UCSD-AML1 (cell line): ENCODE data around the gene ANKS3.

Experiments
- DNase-seq: peaks from one replicate; lab custom pipeline; 2025; ENCODE audit not compliant: unreplicated experiment; lab: John Stamatoyannopoulos, UW

Gene ANKS3

DNA sequence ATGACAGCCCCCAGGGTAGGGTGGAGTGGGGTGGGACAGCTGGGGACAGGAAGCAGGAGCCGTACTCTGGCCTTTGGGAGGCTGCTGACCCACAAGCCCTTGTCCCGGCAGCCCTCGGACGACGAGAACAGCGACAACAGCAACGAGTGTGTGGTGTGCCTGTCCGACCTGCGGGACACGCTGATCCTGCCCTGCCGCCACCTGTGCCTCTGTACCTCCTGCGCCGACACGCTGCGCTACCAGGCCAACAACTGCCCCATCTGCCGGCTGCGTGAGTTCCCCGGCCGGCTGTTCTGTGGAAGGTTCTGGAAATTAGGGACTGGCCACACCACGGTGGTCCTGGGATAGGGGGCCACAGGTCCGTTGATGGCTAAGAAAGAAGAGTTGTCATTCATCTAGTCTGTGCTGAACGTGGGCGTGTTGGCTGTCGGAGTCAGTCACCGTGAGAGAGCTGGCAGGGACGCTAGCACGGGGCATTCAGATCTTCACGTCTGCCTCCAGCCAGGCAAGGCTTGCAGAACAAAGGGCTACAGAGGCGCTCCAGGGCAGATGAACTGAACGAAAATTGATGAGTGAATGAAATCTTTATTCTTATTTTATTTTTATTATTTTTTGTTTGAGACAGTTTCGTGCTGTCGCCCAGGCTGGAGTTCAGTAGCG lies 60.6 kb downstream of the ANKS3 start:
- DNase-seq = no peak

DNA sequence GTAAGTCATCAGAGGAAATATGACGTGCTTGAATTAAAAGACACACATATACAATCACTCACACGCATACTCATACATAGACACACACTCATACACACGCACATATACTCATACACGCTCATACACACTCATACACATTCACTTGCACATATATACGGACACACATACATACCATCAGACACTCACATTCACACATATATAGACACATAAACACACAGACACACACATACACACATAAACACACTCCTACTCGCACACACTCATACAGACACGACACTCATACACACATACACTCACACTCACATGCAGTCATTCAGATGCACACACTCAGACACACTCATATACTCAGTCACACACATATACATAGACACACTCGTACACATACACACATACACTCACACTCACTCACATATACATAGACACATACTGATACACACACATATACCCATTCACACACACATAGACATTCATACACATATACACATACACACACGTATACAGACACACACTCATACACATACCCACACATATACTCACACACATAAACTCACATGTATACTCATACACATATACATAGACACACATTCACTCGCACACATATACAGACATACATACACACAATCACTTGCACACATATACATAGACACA lies 65.6 kb downstream of the ANKS3 start:
- DNase-seq = no peak

DNA sequence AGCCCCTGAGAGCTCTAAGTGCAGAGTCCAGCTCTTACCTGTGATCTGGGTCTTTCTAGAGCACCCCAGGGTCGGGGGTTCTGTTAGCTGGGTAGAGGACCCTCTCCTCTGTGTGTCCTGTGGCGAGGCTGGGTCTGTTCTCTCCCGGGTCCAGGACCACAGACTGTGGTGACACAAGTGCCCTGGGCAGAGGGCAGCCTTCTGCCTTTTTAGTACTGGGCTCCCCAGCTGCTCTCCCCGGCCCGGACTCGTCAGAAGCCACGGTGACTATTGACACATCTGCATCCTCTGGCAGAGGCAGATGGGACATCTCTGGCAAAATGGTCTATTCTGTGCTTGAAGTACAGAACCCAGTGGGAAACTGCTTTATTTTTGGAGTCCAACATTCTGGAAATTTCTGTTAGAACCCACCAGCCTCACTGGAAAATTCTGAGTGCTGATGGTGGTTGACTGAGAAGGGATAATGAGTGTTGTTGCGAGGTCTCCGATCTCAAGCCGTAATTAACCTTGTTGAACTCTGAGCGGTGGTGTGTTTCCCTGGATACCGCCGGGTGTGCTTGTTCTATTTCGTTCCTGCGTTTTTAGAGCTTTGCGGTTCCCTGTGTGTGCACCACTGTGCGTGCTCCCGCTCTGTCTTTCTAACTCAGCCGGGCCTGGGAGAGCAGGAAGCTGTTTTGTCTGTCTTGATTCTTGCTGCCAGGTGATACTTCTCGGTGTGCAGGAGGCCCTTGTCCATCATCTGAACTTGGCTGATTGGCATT lies 66.7 kb downstream of the ANKS3 start:
- no peak for DNase-seq

DNA sequence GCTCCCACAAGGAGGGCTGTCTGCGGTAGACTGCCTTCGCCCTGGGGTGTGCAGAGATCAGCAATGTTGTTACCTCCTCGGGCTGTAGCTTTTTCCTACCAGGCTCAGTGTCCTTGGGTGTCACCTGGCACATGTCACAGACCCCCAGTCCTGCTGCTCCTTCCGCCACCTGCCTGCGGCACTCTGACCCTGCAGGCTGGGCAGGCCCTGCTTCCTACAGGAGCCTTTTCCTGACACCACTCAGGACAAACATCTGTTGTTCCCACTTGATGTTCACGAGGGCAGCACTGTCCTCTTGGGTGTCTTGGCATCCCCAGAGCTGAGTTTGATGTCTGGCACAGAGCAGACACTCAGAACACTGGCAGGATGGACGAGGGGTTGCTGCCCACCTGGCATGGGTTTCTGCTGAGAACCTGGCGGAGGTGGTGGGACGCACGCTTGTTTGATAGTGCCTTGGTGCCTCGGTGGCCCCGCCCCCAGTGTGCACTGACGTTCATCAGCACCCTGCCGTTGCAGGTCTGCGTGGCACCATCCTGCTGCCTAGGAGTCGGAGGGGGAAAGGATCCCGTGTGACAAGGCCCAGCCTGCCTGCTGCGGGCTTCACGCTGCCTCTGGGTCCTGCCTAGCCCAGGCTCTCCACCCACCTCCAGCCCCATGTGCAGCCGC lies 67.4 kb downstream of the ANKS3 start:
- no peak for DNase-seq

DNA sequence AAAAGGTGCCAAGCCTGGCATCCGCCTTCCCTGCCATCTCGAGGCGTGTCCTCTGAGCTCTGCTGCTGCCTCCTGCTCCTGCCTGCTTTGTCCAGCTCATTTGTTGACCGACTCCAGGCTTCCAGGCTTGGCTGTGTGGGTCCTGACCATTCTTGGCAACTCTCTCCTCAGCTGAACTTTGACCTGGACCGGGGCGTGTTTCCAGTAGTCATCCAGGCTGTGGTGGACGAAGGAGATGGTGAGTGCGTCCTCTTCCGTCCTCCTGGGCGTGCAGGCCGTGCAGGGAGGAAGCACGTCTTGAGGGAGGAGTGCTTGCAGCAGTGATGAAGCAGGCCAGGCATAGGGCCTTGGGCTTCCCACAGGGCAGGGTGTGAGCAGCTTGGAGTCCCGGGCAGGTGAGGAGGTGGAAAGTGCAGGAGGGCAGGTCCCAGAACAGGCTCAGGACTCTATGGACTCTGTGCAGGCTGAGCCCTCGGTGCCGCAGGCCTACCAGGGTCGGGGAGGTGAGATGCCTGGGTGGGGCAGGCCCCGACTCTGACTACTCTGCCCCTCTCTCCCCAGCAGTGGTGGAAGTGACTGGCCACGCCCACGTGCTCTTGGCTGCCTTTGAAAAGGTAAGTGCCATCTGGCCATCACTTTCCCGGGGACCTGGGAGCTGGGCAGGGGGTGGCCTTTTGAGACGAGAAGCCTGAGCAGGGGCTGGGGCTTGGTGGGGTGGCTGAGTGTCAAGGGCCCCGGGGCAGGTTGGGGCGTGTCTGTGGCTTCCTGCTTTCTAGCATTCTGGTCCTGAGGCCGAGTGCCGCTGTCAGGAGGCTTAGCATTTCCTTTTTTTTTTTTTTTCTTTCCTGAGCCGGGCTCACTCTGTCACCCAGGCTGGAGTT lies 69.3 kb downstream of the ANKS3 start:
- DNase-seq = peak; percentile 84

DNA sequence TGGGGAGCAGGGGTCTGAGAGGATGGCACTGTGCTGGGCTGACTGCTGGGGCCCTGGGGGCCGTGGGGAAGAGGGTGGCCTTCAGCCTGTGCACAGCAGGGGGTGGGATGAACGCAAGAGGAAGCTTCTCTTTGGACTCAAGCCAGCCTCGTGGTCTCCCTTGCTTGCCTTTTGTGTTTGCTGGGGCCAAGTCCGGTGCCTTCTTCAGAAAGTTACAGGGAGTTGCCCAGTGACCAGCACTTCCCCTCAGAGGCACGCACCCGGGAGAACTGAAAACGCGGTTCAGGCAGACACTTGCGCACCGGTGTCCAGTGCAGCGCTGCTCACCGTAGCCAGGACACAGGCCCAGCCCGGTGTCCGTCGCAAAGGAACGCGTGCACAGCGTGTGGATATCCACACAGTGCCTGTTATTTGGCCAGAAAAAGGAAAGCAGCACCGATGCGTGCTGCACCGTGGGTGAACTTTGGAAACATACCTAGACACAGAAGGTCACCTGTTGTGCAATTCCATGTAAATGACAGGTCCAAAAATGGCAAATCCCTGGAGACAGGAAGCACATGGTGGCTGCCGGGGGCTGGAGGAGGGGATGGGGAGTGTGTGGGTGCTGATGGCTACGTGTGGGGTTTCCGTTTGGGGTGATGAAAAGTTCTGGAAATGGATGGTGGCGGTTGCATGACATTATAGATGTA lies 70.2 kb downstream of the ANKS3 start:
- peak; percentile 79 for DNase-seq

DNA sequence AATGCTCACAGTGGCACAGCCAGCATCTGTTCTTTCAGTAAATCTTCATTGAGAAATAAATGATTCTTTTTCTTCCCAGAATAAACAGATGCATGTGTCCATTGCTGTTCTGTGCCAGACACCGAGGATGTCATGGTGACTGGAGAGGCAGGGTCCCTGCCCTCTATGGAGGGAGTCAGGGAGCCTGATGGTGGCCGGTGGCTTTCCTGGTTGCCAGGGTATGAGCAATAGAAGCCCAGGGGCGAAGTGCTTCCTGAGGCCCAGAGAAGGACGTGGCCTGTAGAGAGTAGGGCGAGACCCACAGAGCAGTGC lies 70.7 kb downstream of the ANKS3 start:
- DNase-seq = no peak

DNA sequence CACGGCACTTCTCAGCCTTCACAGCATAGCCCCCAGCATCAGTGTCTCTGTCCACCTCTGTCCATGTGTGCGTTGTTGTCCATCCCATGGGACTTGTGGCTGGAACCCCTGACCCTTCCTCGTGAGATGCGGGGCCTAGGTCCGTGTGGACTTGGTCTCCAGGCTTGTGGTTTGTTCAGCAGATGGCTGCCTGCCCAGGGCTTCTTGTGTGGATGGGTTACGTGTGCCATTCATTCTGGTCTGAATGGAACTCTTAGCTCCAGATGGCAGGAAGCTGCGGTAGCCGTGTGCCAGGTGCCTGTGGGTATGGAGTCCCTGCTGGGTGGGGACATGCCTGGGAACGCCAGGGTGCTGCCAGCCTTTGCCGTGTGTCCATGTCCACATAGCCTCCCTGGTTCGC lies 72.4 kb downstream of the ANKS3 start:
- no peak for DNase-seq

DNA sequence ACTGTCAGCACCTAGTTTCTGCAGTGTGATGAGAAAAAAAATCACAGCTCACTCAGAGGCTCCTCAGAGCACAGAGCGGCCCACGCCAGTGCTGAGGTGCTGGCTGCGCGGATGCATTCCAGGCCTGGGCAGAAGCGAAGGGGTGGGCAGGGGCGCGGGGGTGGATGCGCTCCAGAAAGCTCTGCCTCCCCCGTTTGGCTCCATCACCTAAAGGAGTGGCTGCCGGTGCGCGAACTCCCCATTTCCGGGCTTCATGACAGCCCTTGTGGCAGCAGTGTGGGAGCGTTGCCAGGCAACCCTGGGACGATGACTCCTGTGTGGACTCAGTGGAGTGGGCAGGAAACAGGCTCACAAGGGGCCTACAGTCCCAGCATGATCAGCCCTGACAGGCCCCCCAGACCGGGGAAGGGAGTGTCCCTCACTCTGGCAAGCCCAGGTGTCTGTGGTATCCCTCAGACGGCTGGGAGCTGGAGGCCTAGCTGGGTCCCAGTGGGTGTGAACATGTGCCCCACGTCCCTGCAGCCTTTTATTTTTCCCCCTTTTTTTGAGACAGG lies 73.5 kb downstream of the ANKS3 start:
- peak; percentile 66 for DNase-seq

DNA sequence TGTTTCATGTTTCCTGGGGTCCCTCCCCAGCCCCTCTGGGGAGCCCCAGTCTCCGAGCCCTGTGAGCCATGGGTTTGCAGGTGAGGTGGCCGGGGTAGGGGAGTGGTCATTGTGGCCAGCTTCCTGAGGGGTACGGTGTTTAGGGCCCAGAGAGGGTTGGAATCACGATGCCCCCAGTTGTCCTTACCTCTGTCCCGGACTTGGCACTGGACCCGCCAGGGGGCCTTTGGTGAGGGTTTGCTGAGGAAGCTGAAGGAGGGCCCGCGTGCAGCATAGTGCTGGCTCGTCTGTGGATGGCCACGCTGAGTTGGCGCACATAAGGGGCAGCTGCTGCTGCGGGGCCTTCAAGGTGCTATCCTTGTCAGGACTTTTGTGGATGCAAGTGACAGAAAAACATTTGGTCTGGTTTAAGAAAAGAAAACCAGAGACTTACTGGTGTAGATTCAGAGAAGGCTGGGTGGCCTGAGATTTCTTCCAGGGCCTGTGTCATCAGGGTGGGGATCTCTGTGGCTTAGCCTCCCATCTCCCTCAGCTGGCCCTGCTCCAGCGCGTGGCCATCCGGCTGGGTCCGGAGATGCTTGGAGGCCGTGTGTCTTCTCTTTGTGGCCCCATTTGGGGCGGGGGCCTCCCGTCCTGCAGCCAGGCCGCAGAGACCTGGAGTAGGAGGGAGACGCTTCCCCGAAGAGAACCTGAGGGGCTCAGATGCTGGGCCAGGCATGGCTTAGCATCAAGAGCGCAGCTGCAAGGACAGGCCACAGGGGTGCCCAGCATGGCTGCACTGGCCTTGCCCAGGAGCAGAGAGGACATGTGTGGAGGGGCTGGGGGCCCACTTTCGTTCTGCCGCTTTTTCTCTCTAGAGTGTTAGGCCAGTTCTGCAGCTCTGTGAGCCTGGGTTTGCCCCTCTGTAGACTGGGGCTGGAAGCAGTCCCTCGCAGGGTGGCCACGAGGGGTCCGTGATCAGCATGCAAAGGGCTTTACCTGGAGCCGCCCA lies 74.4 kb downstream of the ANKS3 start:
- no peak for DNase-seq

DNA sequence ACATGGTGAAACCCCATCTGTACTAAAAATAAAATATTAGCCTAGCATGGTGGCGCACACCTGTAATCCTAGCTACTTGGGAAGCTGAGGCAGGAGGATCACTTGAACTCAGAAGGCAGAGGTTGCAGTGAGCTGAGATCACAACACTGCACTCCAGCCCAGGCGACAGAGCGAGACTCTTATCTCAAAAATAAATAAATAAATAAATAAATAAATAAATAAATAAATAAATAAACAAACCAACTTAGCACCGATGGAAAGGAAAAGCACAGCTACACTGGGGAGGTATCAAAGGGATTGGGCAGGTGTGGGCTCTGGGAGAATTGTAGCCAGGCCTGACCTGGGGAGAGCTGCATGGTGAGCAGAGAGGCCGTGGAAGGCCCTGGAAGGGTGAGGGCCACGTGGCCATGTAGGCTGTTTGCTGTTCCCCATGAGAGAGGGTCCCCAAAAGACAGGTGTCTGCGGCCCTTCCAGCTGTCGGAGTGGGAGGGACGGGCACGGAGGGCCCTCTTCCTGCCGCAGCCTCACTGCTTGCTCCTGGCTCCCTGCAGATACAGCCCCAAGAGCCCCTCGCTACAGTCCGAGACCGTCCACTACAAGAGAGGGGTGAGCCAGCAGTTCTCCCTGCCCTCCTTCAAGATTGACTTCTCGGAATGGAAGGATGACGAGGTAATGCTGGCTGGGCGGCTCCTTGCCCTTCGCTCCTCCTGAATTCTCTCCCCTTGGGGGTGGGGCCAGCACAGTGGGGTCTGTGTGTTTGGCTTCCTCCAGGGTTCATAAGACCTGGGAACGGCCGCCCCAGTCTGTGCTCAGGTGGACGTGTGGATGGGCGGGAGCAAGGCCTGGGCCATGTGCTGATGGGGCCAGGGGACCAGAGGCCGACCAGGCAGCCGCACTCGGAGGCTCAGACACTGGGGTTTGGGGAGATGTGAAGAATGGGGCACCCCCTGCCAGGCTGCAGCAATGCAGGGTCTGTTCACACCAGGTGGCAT lies 77.1 kb downstream of the ANKS3 start:
- no peak for DNase-seq

DNA sequence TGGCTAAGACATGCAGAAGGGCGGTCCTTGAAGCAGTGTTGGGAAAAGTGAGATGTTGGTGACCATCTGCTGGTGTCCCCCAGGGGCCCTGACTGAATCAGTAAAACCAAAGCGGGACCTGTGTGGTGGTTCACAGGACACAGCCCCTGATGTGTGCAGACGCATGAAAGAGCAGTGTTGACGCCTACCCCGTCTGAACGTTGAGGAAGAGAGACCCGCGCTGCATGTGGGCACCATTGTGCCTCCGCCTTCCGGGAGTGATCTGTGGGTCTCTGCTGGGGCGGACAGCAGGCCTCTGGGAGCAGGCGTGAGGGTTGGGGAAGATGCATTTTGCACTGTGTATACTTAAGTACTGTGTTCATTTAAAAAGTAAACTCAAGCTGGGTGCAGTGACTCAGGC lies 77.8 kb downstream of the ANKS3 start:
- no peak for DNase-seq

DNA sequence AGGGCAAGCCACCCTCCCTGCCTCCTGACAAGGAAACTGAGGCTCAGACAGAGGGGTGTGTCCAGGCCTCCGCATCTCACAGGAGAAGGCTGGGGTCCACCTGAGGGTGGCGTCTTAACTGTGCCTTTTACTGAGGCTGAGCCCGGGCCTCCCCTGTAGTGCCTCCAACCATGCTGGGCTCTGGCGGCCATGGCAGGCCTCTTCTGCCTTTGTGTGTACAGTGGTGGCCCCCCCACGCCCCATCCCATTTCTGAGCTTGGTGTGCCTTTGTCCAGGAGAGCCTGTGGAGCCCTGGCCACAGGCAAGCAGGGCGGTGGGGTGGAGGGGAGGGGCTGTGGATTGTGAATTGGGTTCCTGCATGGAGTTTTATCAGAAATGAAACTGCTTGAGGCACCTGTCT lies 78.3 kb downstream of the ANKS3 start:
- DNase-seq = no peak

DNA sequence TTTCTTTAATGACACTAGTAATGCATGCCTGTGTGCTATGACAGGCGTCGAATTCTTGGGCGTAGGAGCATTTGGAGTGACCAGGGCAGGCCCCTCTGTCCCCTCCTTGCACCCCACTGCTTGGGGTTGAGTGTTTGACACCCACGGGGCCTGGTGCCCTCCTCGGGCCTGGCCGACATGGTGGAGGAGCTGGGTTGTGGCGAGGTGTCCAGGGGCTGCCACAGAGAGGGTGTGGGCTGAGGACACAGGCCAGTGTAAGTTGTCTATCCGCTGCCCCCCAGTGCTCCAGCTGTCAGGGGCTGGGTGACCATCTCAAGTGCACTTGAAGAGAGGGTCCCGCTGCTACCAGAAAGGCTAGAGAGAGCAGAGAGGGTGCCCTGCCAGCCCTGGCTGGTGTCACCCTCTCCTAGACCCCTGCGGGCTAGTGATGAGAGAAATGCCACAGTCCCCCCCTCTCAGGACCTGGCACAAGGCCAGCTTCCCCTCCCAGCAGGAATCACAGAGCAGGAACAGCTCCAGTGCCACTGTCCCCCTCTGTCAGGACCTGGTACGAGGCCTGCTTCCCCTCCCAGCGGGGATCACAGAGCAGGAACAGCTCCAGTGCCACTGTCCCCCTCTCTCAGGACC lies 79.0 kb downstream of the ANKS3 start:
- DNase-seq = no peak

DNA sequence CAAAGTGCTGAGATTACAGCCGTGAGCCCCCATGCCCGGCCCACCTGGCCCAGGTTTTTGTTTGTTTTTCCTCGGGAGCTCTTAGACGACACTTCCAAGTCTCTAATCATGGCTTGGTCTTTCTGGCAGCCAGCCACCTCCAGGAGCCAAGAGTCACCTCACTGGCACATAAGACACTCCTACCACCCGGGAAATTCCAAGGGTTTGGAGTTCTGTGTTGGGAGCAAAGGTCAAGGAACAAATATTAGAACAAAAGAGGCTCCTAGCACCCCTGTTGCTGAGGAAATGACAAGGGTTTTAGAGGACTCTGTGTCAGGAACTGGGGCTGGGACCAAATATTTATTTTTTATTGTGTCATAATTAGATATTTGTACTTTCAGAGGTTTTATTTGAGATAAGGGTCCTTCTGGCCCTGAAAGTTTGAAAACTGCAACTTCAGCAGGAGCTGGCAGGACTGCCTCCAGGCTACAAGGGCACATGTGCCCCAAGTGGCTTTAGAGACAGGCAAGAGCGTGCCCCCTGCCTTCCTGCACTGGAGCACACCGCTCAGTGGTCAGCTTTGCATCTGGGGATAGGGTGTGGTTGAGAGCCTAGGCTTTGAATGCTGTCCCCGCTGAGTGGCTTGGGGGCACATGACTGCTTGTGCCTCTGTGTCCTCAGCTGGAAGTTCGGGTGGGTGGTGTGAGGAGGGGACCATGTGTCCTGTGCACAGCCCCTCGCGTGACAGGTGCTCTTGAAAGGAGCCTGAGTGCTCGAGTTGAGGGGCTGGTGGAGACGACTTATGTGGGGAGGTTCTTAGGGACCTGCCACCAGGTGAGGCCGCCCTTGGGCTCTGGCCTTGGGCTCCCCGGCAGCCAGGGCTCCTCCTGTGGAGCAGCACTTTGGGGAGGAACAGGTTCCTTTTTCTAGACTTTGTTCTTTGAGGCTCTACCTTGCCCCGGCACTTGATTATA lies 79.8 kb downstream of the ANKS3 start:
- DNase-seq = no peak

DNA sequence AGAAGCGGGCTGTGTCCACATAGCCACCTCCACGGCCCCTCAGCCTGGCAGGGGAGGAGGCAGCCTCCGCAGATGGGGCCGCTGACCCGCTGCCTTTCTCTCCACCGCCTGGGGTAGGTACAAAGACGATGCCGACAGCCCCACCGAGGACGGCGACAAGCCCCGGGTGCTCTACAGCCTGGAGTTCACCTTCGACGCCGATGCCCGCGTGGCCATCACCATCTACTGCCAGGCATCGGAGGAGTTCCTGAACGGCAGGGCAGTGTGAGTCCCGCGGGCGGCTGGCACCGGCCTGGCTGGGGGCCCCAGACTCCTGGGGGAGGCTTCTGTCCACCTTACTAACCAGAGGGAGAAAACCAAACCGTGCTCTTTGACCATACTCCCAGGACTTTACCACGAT lies 81.5 kb downstream of the ANKS3 start:
- no peak for DNase-seq
